ENCODE results near the gene BMP7.
"Not testable (repeated sequence)": the region's sequence is repeated elsewhere in the genome, so short reads cannot be mapped to it uniquely, and the experiment has no call there.

The BMP7 gene

DNA sequence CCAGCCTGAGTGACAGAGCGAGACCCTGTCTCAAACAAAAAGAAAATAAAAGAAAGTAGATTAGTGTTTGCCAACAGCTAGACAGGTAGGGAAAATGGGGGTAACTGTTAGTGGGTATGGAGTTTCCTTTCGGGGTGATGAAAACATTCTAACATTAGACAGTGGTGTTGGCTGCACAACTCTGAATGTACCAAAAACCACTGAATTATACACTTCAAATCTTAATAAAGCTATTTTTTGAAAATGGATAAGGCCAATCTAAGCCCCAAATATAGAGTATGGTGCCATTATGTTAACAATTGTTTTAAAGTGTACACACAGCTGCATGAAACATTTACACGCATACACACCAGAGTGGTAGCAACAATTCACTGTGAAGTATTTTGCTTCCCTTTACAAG lies 57.0 kb downstream of the BMP7 start:
- DNase-seq = no peak

- no peak for DNase-seq
Observed at GRCh38 chr20:57208198-57208597, 58.2 kb downstream of the BMP7 start.

DNA sequence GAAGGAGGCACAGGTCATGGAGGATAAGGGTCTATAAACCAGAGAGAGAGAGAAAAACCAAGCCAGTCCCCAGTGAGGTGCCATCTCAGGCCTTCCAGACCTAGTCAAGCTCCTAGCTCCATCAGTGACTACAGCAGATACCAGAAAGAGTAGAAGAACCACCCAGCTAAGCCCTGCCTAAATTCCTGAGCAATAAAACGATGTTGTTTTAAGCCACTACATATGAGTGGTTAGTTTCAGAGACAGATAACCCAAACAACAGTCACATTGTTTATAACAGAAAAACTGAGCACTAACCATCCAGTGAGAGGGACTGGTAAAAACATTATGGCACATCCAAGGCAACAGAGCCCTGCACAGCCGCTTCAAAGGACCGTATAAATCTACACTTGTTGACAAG lies 59.2 kb downstream of the BMP7 start:
- no peak for DNase-seq

DNA sequence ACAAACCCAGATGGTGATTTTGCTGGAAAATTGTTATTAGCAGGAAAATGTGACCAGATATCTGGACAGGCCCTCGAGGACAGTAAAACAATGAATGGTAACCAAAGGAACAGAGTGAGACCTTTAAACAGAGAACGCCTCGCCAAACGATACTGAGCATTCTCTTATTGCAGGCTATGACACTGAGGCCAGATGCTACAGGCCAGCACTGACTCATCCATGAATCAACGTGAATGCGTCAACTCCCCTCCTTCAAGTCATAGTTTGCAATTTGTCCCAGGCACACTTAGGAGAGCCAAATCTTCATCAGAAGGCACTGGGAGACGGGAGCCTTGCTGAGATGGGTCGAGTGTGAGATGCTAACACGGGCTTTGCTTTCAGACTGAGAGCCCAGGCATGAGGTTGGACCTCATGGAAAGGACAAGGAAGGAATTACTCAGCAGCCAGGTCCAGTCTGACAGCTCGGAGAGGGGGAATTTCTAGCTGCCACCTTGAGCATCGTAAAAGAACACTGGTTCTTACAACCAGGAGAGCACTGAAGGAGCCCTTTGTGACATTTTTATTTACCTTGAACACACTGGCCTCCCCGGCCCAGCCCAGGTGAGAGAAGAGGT lies 60.7 kb downstream of the BMP7 start:
- no peak for DNase-seq

DNA sequence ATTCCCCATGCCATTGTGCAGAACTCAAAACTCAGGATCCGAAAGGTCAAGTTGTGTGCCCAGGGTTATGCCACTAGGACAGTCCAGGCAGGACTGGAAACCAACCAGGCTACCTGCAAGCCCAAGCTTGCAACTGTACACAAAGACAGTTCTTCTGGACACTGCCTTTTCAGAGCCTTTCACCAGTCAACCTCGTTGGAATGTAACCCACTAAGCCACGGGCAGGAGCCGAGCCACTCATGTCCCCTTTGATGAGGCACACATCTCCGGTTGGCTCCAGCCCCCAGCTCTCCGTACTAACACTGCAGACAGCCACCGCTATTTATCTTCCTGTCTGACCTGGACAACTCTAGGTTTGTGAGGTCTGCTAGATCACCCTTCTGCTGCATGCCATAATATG lies 62.5 kb downstream of the BMP7 start:
- no peak for DNase-seq

DNA sequence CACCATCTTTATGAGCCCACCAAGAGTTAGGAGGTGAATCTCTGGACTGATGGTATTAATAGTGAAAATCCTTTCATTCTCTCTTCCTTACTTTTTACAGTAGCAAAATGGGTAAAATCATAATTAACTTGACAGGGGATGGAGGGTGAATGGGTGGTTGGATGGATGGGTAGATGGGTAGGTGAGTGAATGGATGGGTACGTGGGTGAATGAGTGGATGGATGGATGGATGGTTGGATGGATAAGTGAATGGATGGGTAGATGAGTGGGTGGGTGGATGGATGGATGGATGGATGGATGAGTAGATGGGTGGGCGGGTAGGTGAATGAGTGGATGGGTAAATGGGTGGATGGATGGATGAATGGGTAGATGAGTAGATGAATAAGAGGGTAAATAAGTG lies 63.2 kb downstream of the BMP7 start:
- no peak for DNase-seq

DNA sequence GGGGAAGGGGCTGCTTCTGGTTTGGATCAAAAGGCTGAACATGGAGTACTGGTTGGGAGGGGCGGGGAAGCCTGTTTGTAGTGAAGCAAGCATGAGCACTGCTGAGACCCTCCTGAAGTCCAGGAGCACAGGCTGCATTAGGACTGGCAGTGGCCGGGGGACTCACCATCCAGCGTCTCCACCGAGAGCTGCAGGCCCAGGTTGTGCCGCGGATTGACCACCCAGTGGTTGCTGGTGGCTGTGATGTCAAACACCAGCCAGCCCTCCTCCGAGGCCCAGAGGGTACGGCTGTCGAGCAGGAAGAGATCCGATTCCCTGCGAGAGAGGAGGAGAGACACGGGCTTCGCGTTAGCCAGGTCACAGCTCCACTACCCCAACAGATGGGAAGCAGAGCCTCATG lies 64.1 kb downstream of the BMP7 start:
- no peak for DNase-seq

DNA sequence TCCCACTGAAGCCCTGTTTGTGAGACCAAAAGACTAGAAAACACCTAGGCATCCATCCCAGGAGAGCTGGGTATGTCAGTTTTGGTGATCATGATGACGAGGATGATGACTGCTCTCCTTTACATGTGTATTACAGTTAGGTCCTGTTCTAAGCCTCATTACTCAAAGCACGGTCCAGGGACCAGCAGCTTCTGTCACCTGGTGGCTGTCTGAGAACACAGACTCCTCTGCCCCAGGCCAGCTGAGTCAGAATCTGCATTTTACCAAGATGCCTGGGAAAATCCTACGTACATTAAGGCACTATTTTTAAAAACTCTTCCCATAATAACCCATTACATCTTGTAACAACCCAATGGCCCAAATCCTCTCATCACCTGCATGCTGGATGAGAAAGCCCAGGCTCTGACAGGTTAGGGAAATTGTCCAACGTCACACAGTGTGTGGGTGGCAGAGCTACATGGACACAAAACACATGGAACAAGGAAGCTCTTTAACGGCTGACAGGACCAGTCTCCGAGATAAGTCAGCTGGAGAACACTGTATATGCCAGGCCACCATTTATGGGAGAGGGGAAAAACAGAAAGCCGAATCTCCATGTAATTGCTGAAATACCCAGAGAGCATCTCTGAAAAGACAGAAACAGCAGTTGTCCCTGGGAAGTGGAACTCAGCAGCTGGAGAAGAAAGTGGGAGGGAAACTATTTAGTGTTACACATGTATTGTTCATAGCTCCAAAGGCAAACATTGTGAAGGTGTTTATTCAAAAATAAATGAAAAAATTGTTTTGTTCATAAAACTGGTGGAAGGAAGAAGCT lies 65.4 kb downstream of the BMP7 start:
- no peak for DNase-seq

DNA sequence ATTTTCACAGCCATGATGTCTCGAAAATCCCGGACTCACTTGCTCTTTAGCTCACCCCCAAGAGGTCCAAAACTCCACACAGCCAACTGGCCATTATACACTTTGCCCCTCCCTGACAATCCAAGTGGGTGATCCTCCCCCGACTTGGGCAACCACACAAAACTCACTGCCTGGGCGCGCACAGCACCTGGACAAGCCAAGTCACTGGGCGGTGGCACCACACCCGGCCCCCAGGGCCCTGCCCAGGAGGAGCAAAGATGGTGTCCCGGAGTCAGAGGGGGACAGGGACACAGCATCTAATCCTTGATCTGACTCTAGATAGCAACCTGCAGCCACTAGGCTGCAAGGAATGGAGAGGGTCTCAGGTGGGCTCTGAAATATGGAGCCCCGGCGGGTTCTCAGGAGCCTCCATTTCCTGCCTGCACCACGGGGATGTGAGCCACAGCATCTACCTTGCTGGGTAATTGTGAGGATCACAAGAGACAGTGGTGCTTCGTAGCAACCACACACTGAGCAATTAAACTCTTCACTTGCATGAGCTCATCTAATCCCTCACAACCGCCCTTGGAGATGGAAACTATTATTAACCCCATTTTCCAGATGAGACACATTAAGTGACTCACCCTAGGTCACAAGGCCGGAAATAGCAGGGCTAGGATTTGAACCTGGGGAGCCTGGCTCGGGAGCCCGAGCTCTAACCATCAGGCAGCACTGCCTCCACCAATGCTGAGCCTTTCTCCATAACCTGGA lies 66.6 kb downstream of the BMP7 start:
- DNase-seq = no peak

GRCh38 chr20:57198132-57199072 lies 68.0 kb downstream of the BMP7 start:
- DNase-seq = no peak

DNA sequence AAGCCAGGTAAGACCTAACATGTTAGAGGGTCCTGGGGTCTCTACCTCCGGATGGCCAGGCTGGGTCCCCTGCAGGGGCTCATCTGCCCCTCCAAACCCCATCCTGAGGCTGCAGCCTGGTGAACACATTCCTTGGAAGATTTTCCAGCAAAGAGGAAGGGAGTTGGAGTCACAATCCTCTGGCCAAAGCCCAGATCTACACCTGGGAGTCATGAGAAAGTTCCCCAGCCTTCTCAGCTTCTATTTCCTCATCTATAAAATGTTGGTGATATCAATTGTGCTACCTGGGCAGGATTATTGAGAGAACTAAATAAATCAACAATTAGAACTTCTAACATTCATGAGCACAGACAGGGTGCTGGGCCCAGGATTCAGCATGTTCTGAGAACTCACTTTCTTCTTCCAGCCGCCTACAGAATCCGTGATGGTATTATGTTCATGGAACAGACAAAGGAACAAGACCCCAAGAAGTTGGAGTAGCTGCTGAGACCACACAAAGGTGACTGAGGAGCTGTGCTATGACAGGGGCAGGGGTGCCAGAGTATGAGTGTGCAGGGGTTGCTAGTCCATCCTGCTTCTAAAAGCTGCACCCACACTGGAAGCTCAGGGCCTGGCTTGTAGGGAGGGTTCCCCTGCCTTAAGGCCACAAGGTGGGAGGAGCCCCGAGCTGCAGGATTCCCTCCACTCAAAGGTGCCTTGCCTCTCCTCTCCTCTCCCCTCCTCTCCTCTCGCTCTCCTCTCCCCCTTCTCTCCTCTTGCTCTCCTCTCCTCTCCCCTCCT lies 68.9 kb downstream of the BMP7 start:
- DNase-seq = no peak

DNA sequence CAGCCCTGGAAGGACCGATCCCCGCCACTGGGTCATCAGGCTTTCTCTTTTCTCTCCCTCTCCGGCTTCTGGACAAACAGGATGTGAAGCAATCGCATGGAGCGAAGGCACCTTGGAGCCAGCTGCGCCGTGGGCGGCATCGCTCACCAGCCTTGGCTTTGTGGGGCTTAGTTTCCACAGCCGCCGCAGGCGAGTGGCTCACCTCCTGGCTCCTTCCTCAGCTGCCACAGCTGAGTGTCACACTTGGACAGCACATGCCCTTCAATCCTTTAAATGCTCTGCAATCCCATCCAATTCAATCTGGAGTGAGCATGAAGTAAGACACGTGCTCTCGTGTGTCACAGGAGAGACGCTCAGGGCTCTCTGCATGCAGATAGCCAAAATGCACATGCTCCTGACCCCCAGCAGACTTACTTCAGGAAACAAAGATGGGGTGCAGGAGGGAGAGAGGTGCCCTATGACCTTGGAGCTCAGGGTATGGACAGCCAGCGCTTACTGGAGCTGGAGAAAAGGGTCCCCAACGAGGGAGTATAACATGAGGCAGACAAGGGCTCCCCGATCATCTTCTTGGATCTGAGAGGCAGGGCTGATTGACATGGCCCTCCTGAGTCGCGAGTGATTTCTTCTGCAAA lies 70.9 kb downstream of the BMP7 start:
- DNase-seq = no peak

DNA sequence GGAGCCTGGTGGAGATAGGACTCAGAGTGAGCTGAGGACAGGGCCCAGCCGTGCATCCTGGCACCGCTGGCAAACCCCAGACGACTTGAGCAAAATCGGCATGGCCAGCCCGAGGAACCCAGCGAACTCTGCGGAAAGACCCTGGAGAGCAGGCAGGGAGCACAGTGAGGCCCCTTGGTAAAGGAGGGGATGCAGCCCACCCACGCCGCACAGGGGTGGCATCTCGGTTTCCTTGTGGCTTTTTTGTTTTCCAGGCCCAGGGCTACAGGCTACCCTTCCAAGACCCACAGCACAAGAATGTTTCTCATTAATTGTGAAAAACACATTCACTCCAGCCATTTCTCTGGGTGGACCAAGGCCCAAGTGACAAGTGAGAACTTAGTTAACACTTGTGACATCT lies 71.4 kb downstream of the BMP7 start:
- no peak for DNase-seq

DNA sequence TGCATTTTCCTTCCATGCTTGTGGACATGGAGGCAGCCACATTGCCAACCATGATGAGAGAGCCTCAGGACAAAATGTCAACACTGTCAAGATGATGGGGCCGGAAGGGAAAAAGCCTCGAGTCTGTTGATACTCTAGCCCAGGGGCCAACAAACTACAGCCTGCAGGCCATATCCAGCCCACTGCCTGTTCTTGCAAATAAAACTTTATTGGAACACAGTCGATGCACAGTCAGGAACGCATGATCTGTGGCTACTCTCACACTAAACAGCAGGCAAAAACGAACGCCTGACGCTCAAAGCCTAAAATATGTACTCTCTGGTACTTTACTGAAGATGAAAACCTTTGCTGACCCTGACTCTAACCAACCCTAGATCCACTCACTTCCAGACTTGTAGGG lies 72.3 kb downstream of the BMP7 start:
- no peak for DNase-seq

DNA sequence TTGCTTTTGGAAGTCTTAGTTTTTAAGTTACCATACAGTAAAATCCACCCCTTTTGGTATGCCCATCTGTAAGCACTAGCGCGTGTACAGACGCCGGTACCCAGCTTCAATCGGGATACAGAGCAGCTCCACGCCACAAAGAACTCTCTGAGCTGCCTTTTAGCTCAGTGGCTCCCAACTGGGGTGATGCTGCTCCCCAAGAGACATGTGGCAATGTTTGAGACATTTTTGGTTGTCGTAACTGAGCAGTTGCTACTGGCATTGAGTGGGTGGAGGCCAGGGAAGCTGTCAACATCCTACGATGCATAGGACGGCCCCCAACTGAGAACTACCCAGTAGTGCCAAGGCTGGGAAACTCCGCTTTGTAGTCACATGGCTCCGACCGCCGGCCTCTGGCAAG lies 73.3 kb downstream of the BMP7 start:
- no peak for DNase-seq

DNA sequence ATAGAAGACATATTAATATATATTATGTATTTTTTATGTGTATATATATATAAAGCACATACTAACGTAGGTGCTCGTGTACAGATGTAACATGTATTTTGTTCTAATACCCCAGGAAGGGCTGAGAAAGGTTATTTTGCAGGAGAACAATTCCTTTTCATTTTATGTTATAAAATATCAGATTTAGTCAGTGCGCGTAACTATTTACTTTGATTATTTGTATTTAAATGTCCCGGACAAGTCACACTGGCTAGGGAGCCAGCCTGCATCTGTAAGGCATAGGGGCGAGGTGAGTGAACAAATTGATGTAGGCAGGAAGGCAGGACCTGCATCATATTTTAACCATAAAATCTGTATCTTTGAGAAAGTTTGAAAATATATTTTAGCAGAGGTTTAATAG lies 74.1 kb downstream of the BMP7 start:
- no peak for DNase-seq

DNA sequence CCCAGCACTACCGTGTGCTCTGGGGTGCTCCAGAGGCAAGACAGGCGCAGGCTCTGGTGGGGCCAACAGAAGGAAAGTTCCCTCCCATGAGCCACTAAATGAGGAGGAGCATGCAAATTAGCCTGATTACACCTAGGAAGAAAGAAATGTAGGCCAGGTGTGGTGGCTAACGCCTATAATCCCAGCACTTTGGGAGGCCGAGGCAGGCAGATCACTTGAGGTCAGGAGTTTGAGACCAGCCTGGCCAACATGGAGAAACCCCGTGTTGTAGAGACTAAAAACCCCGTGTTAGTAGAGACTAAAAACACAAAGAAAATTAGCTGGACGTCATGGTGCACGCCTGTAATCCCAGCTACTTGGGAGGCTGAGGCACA lies 75.2 kb downstream of the BMP7 start:
- DNase-seq = not testable (repeated sequence)

GRCh38 chr20:57190536-57191264 lies 75.7 kb downstream of the BMP7 start:
- DNase-seq = no peak

GRCh38 chr20:57189713-57190112 lies 76.7 kb downstream of the BMP7 start:
- no peak for DNase-seq

- DNase-seq = no peak
Observed at GRCh38 chr20:57188576-57189079, 77.8 kb downstream of the BMP7 start.

GRCh38 chr20:57188056-57188455 lies 78.4 kb downstream of the BMP7 start:
- DNase-seq = no peak
